Ishikawa (cell line): ENCODE data around the gene CLDN6.

ENCODE experiments used
- CREB1 ChIP-seq: IDR thresholded peaks from 2 replicates; pipeline ENCODE4 v1.6.1; 2012; ENCODE audit warnings: low read depth
- FOXM1 ChIP-seq: IDR thresholded peaks from 2 replicates; pipeline ENCODE4 v1.6.1; 2012; ENCODE audit warnings: low read depth, borderline replicate concordance
- RAD21 ChIP-seq: IDR thresholded peaks from 2 replicates; pipeline ENCODE4 v1.6.1; 2012; ENCODE audit warnings: low read depth
- ZBTB7A ChIP-seq: IDR thresholded peaks from 2 replicates; pipeline ENCODE4 v1.6.1; 2012; ENCODE audit warnings: low read depth

DNA sequence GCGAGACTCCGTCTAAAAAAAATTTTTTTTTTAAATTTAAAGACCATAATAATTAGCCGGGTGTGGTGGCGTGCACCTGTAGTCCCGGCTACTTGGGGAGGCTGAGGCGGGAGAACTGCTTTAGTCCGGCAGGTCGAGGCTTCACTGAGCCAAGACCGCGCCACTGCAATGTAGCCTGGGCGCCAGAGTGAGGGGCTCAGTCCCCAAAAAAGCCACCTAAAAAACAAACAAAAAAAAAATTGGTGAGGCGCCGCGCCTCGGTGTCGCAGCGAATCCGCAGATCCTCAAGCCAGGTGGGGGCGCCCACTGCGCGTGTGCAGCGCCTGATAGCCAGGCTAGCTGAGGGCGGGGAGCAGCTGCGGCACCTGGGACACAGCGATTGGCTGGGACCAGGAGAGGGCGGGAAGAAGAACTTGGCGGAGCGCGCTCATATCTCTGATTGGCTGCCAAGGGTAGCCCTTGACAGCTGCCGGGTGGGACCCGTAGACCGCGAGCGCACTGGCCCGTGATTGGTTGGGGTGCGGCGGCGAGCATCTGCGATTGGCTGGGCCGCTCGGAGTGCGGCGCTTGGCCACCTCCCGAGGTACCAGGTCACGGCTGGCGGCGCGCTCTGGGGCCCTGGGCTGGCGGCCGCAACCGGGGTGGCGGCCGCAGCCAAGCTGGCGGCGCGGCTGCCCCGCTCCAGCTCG lies 14.3 kb downstream of the CLDN6 start:
- TF ChIP-seq RAD21 = peak; percentile 92
- no peak for TF ChIP-seq FOXM1
- TF ChIP-seq ZBTB7A = no peak
- no peak for TF ChIP-seq CREB1
